Measurements from ENCODE around the gene SLC5A11.

GRCh38 chr16:24876231-24876630 lies 30.5 kb downstream of the SLC5A11 start:
- TF ChIP-seq, protein P1, sequence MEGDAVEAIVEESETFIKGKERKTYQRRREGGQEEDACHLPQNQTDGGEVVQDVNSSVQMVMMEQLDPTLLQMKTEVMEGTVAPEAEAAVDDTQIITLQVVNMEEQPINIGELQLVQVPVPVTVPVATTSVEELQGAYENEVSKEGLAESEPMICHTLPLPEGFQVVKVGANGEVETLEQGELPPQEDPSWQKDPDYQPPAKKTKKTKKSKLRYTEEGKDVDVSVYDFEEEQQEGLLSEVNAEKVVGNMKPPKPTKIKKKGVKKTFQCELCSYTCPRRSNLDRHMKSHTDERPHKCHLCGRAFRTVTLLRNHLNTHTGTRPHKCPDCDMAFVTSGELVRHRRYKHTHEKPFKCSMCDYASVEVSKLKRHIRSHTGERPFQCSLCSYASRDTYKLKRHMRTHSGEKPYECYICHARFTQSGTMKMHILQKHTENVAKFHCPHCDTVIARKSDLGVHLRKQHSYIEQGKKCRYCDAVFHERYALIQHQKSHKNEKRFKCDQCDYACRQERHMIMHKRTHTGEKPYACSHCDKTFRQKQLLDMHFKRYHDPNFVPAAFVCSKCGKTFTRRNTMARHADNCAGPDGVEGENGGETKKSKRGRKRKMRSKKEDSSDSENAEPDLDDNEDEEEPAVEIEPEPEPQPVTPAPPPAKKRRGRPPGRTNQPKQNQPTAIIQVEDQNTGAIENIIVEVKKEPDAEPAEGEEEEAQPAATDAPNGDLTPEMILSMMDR (IDR thresholded peaks at IDR 0.05 in 2 of 3, conservative IDR thresholded peaks at IDR 0.05 in 1 of 3; ENCODE audit: borderline replicate concordance in 1 of 3, insufficient read depth in 1 of 3, low read depth in 2 of 3, low read length in 2 of 3): no peak
- no peak for TF ChIP-seq ZBTB33 (IDR thresholded peaks at IDR 0.05; ENCODE audit: extremely low read depth, insufficient replicate concordance, low read length)
- no peak for TF ChIP-seq SRF (IDR thresholded peaks at IDR 0.05; ENCODE audit: low read depth)
- TF ChIP-seq, protein P2, sequence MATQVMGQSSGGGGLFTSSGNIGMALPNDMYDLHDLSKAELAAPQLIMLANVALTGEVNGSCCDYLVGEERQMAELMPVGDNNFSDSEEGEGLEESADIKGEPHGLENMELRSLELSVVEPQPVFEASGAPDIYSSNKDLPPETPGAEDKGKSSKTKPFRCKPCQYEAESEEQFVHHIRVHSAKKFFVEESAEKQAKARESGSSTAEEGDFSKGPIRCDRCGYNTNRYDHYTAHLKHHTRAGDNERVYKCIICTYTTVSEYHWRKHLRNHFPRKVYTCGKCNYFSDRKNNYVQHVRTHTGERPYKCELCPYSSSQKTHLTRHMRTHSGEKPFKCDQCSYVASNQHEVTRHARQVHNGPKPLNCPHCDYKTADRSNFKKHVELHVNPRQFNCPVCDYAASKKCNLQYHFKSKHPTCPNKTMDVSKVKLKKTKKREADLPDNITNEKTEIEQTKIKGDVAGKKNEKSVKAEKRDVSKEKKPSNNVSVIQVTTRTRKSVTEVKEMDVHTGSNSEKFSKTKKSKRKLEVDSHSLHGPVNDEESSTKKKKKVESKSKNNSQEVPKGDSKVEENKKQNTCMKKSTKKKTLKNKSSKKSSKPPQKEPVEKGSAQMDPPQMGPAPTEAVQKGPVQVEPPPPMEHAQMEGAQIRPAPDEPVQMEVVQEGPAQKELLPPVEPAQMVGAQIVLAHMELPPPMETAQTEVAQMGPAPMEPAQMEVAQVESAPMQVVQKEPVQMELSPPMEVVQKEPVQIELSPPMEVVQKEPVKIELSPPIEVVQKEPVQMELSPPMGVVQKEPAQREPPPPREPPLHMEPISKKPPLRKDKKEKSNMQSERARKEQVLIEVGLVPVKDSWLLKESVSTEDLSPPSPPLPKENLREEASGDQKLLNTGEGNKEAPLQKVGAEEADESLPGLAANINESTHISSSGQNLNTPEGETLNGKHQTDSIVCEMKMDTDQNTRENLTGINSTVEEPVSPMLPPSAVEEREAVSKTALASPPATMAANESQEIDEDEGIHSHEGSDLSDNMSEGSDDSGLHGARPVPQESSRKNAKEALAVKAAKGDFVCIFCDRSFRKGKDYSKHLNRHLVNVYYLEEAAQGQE (IDR thresholded peaks at IDR 0.05; ENCODE audit: low read depth): no peak
- TF ChIP-seq ATF3 (IDR thresholded peaks at IDR 0.05): no peak
- TF ChIP-seq JUND (IDR thresholded peaks at IDR 0.05): no peak
- TF ChIP-seq EZH2 (IDR thresholded peaks at IDR 0.05): no peak
- TF ChIP-seq RAD21 (IDR thresholded peaks at IDR 0.05; ENCODE audit: low read depth): no peak
- no peak for TF ChIP-seq MAX (IDR thresholded peaks at IDR 0.05)
- TF ChIP-seq POLR2AphosphoS5 (IDR thresholded peaks at IDR 0.05; ENCODE audit: low read depth, low read length): no peak
- TF ChIP-seq POLR2A (IDR thresholded peaks at IDR 0.05; ENCODE audit: borderline replicate concordance, extremely low read depth, insufficient read depth, insufficient read length): no peak
- TF ChIP-seq CBX3 (IDR thresholded peaks at IDR 0.05; ENCODE audit: low read depth): no peak
- no peak for TF ChIP-seq EGR1 (IDR thresholded peaks at IDR 0.05; ENCODE audit: low read depth)

Measured in HCT116 (cell line).